GM12878 (cell line): ENCODE results near the gene POLE4. TPM values are rescaled to one million over a fixed set of nuclear protein-coding genes. Genes with fewer than 3 reads are reported as not detected.

Experiments
- BHLHE40 ChIP-seq, 2 experiments: fragments of 450-650 bp in 1 of 2; IDR thresholded peaks; 2 replicates each; pipeline ENCODE4 v1.6.1; 2011 to 2017; ENCODE audit warnings: low read depth in 2 of 2, borderline replicate concordance in 1 of 2, improper control_type of control experiment in 1 of 2, low read length in 1 of 2, mild to moderate bottlenecking in 1 of 2
- CBX5 ChIP-seq: sonication (generic); IDR thresholded peaks from 2 replicates; pipeline ENCODE4 v1.6.1; 2016; ENCODE audit warnings: low read depth, moderate library complexity, mild to moderate bottlenecking, inconsistent platforms
- CHD1 ChIP-seq: IDR thresholded peaks from 2 replicates; pipeline ENCODE4 v1.6.1; 2012; ENCODE audit warnings: low read depth, low read length, improper control_type of control experiment
- DPF2 ChIP-seq: fragments of 450-650 bp; IDR thresholded peaks from 2 replicates; pipeline ENCODE4 v1.6.1; 2017; ENCODE audit warnings: mild to moderate bottlenecking
- EZH2 ChIP-seq: IDR thresholded peaks from 2 replicates; pipeline ENCODE4 v1.6.1; 2012; ENCODE audit warnings: low read depth, mild to moderate bottlenecking, control low read depth, inconsistent platforms, low read length, borderline replicate concordance; ENCODE audit not compliant: control insufficient read depth
- GATAD2B ChIP-seq: fragments of 450-650 bp; conservative IDR thresholded peaks from 2 replicates; pipeline ENCODE4 v1.6.1; 2017; ENCODE audit warnings: low read depth, mild to moderate bottlenecking, moderate library complexity
- HDAC6 ChIP-seq: fragments of 200-600 bp; sonication (generic); IDR thresholded peaks from one replicate; pipeline ENCODE4 v1.8.0; 2017; ENCODE audit warnings: antibody characterized with exemption; ENCODE audit not compliant: unreplicated experiment
- HDGF ChIP-seq: fragments of 450-650 bp; IDR thresholded peaks from 2 replicates; pipeline ENCODE4 v1.6.1; 2016; ENCODE audit warnings: antibody characterized with exemption
- IKZF1 ChIP-seq: fragments of 450-650 bp; conservative IDR thresholded peaks from 2 replicates; pipeline ENCODE4 v1.6.1; 2017; ENCODE audit warnings: antibody characterized with exemption, mild to moderate bottlenecking
- JUNB ChIP-seq: IDR thresholded peaks from 2 replicates; pipeline ENCODE4 v1.6.1; 2016; ENCODE audit warnings: antibody characterized with exemption, mild to moderate bottlenecking
- KLF5 ChIP-seq: fragments of 450-650 bp; IDR thresholded peaks from 2 replicates; pipeline ENCODE4 v1.6.1; 2014; ENCODE audit warnings: mild to moderate bottlenecking; ENCODE audit not compliant: partially characterized antibody
- MEF2A ChIP-seq: IDR thresholded peaks from 2 replicates; pipeline ENCODE4 v1.6.1; 2011; ENCODE audit warnings: low read depth, mild to moderate bottlenecking, low read length, moderate library complexity; ENCODE audit not compliant: insufficient read depth
- MTA3 ChIP-seq: IDR thresholded peaks from 2 replicates; pipeline ENCODE4 v1.6.1; 2012; ENCODE audit warnings: low read length, inconsistent platforms, borderline replicate concordance
- MYB ChIP-seq: fragments of 150-350 bp; IDR thresholded peaks from 2 replicates; pipeline ENCODE4 v1.6.1; 2014; ENCODE audit warnings: mild to moderate bottlenecking, low read depth, low read length, borderline replicate concordance
- MYC ChIP-seq: IDR thresholded peaks from 2 replicates; pipeline ENCODE4 v1.6.1; 2011; ENCODE audit warnings: mild to moderate bottlenecking, low read length, moderate library complexity, inconsistent platforms; ENCODE audit not compliant: insufficient read depth, insufficient replicate concordance, insufficient read length, severe bottlenecking
- RAD51 ChIP-seq: fragments of 450-650 bp; IDR thresholded peaks from 2 replicates; pipeline ENCODE4 v1.6.1; 2016; ENCODE audit warnings: moderate library complexity, mild to moderate bottlenecking, inconsistent platforms
- RBBP5 ChIP-seq: fragments of 200-600 bp; sonication (generic); conservative IDR thresholded peaks from 2 replicates; pipeline ENCODE4 v1.6.1; 2016
- SMC3 ChIP-seq: IDR thresholded peaks from 2 replicates; pipeline ENCODE4 v1.6.1; 2011; ENCODE audit warnings: low read length, improper control_type of control experiment, borderline replicate concordance
- TCF7 ChIP-seq: IDR thresholded peaks from 2 replicates; pipeline ENCODE4 v1.6.1; 2014; ENCODE audit warnings: antibody characterized with exemption, borderline replicate concordance
- ZNF24 ChIP-seq: fragments of 450-650 bp; IDR thresholded peaks from 2 replicates; pipeline ENCODE4 v1.6.1; 2017; ENCODE audit warnings: antibody characterized with exemption, mild to moderate bottlenecking
- ZSCAN29 ChIP-seq: fragments of 450-650 bp; IDR thresholded peaks from 2 replicates; pipeline ENCODE4 v1.6.1; 2017; ENCODE audit warnings: mild to moderate bottlenecking, moderate library complexity
- polyA plus RNA-seq, 11 experiments: library from polyadenylated mRNA; depleted of rRNA in 4 of 11; unstranded in 6 of 11; stranded (reverse) in 5 of 11; fragments of >200 nt; fragmentation: Nextera tagmentation in 4 of 11; fragmentation: Illumina TruSeq in 1 of 11; extraction: Ambion mirVana in 4 of 11; extraction: Trizol in 1 of 11; gene quantifications; 1 replicate in 1 of 11; 2 replicates in 10 of 11; pipeline versions ENCODE4 v1.2.1 to v1.2.3, GENCODE V29; 2011 to 2016; ENCODE audit warnings: inconsistent platforms in 2 of 11, missing spikeins in 2 of 11, low read depth in 1 of 11
- total RNA-seq, 4 experiments: library from RNA; depleted of rRNA in 3 of 4; stranded (reverse); fragments of >200 nt in 3 of 4; fragmentation: Illumina TruSeq in 1 of 4; extraction: Trizol in 1 of 4; gene quantifications; 2 replicates each; pipeline versions ENCODE4 v1.2.1 to v1.2.3, GENCODE V29; 2013 to 2021
- TF ChIP-seq, protein P1 (sequence below): fragments of 450-650 bp; IDR thresholded peaks from 2 replicates; pipeline ENCODE4 v1.6.1; 2017; ENCODE audit warnings: antibody characterized with exemption, mild to moderate bottlenecking, moderate library complexity
- TF ChIP-seq, protein P2 (sequence below): fragments of 450-650 bp; IDR thresholded peaks from 2 replicates; pipeline ENCODE4 v1.6.1; 2016; ENCODE audit warnings: mild to moderate bottlenecking
- TF ChIP-seq, protein P3 (sequence below): fragments of 450-650 bp; formaldehyde crosslinking; IDR thresholded peaks from 2 replicates; pipeline ENCODE4 v1.5.0; 2022; ENCODE audit warnings: mild to moderate bottlenecking, missing genetic modification characterization

The POLE4 gene
- total and polyA plus RNA-seq, 10 of the 15 experiments (the other 5 are each of a cell fraction or from before 2014, with no cell fraction given) = 38.5 to 221 (median 66.8) TPM

DNA sequence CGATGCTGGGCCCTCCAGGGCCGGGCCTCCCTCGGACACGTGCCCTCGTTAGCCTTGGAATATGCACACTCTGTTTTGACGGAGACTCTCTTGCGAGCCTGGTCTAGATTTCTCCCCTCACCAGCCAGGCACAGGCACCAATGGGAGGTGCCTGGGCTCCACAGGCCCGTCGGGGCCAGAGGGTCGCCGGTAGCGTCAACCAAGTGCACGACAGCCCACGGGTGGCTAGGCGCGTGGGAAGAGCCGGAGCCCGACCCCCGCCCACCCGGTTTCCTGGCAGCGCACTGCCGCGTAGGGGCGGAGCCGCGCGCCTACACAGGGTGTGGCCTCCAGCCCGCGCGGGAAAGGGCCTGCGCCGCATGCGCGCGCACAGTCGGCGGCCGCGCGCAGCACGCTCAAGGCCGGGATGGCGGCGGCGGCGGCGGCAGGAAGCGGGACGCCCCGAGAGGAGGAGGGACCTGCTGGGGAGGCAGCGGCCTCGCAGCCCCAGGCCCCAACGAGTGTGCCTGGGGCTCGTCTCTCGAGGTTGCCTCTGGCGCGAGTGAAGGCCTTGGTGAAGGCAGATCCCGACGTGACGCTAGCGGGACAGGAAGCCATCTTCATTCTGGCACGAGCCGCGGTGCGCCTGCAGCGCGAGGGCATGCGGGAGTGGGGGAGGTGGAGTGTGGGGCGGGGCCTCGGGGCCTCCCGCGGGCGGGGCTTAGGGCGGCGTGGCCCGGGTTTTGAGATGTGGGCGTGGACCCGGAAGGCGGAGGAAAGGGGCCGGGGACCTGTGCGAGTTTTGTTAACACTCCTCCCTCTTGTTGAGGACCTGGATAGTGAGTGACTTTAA lies at the start of gene POLE4 (continued):
- TF ChIP-seq, protein P1, sequence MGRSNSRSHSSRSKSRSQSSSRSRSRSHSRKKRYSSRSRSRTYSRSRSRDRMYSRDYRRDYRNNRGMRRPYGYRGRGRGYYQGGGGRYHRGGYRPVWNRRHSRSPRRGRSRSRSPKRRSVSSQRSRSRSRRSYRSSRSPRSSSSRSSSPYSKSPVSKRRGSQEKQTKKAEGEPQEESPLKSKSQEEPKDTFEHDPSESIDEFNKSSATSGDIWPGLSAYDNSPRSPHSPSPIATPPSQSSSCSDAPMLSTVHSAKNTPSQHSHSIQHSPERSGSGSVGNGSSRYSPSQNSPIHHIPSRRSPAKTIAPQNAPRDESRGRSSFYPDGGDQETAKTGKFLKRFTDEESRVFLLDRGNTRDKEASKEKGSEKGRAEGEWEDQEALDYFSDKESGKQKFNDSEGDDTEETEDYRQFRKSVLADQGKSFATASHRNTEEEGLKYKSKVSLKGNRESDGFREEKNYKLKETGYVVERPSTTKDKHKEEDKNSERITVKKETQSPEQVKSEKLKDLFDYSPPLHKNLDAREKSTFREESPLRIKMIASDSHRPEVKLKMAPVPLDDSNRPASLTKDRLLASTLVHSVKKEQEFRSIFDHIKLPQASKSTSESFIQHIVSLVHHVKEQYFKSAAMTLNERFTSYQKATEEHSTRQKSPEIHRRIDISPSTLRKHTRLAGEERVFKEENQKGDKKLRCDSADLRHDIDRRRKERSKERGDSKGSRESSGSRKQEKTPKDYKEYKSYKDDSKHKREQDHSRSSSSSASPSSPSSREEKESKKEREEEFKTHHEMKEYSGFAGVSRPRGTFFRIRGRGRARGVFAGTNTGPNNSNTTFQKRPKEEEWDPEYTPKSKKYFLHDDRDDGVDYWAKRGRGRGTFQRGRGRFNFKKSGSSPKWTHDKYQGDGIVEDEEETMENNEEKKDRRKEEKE = no peak
- peak; percentile 90 to 97 for TF ChIP-seq BHLHE40 (IDR thresholded peaks at IDR 0.05; ENCODE audit: borderline replicate concordance in 1 of 2, low read depth in 2 of 2, low read length in 1 of 2)
- TF ChIP-seq MTA3 = no peak
- no peak for TF ChIP-seq RAD51
- peak; percentile 90 for TF ChIP-seq IKZF1
- no peak for TF ChIP-seq TCF7
- TF ChIP-seq, protein P2, sequence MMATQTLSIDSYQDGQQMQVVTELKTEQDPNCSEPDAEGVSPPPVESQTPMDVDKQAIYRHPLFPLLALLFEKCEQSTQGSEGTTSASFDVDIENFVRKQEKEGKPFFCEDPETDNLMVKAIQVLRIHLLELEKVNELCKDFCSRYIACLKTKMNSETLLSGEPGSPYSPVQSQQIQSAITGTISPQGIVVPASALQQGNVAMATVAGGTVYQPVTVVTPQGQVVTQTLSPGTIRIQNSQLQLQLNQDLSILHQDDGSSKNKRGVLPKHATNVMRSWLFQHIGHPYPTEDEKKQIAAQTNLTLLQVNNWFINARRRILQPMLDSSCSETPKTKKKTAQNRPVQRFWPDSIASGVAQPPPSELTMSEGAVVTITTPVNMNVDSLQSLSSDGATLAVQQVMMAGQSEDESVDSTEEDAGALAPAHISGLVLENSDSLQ = no peak
- TF ChIP-seq KLF5 = peak; percentile 84
- peak; percentile 93 for TF ChIP-seq GATAD2B
- TF ChIP-seq JUNB = no peak
- 0 out of 2 replicates have a peak, but pooled peaks have one; percentile 25 for TF ChIP-seq HDGF
- TF ChIP-seq EZH2 = no peak
- TF ChIP-seq, protein P3, sequence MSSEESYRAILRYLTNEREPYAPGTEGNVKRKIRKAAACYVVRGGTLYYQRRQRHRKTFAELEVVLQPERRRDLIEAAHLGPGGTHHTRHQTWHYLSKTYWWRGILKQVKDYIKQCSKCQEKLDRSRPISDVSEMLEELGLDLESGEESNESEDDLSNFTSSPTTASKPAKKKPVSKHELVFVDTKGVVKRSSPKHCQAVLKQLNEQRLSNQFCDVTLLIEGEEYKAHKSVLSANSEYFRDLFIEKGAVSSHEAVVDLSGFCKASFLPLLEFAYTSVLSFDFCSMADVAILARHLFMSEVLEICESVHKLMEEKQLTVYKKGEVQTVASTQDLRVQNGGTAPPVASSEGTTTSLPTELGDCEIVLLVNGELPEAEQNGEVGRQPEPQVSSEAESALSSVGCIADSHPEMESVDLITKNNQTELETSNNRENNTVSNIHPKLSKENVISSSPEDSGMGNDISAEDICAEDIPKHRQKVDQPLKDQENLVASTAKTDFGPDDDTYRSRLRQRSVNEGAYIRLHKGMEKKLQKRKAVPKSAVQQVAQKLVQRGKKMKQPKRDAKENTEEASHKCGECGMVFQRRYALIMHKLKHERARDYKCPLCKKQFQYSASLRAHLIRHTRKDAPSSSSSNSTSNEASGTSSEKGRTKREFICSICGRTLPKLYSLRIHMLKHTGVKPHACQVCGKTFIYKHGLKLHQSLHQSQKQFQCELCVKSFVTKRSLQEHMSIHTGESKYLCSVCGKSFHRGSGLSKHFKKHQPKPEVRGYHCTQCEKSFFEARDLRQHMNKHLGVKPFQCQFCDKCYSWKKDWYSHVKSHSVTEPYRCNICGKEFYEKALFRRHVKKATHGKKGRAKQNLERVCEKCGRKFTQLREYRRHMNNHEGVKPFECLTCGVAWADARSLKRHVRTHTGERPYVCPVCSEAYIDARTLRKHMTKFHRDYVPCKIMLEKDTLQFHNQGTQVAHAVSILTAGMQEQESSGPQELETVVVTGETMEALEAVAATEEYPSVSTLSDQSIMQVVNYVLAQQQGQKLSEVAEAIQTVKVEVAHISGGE (CRISPR knock-in tag) = no peak
- TF ChIP-seq MEF2A = no peak
- TF ChIP-seq CHD1 = no peak
- TF ChIP-seq CBX5 = peak; percentile 0
- TF ChIP-seq DPF2 = peak; percentile 85
- peak; percentile 86 for TF ChIP-seq MYC
- TF ChIP-seq ZSCAN29 = no peak
- peak; percentile 79 for TF ChIP-seq HDAC6
- TF ChIP-seq SMC3 = no peak
- TF ChIP-seq ZNF24 = peak; percentile 51; the same call in 1 of the 2 replicates
- TF ChIP-seq MYB = no peak
- TF ChIP-seq RBBP5 = 0 out of 2 replicates have a peak, but pooled peaks have one; percentile 52
